Fibroblast of skin of left biceps (primary cell): Measurements from ENCODE around the gene DCP1B.

ENCODE experiments used
- DNase-seq, 2 experiments: peaks; one replicate each; pipeline ENCODE4 v3.0.0-alpha.2; 2013; ENCODE audit warnings: low read depth in 2 of 2

DCP1B gene

GRCh38 chr12:2004113-2004929 lies at the start of gene DCP1B:
DCP1B (minus strand) TSS chr12:2004457; CDS start chr12:2004431, 26 bp downstream.
- peak; percentile 88 for DNase-seq

- no peak for DNase-seq
Measured at GRCh38 chr12:2053691-2054090, 49.4 kb upstream of the DCP1B start.

DNA sequence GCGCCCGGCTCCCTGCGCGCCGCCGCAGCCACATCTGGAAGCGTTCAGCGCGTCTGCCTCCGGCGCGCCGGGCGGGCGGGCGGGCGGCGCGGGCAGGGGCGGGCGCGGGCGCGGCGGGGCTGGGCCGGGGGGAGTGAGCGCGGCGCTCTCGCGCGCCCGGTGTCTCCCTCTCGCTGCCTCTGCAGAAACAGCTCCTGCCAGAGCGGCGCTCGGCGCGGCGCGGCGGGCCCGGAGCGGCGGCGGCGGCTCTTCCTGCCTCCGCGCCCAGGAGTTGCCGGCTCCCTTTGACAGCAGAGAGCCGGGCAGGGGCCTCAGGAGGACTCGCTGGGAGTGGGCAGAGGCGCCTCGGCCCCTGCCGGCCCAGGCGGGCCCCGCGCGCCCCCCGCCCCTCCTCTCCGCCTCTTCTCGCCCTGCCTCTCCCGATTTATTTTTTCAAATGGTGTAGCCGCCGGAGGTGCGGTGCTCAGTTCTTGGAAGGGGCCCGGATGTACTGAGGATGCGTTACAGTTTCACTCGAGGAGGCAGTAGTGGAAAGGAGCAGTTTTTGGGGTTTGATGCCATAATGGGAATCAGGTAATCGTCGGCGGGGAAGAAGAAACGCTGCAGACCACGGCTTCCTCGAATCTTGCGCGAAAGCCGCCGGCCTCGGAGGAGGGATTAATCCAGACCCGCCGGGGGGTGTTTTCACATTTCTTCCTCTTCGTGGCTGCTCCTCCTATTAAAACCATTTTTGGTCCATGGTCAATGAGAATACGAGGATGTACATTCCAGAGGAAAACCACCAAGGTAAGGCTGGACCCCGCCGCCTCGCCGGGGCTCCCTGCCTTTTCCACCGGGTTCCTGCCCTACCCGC lies 48.8 kb upstream of the DCP1B start, which contains the start of gene CACNA1C:
TSS of gene CACNA1C (plus strand) at position 162 of the 853 bp plus-strand sequence. CDS start at position 738, 576 bp downstream.
- DNase-seq = peak; percentile 40 to 42

GRCh38 chr12:2051700-2052621 lies 47.7 kb upstream of the DCP1B start:
- DNase-seq = no peak

DNA sequence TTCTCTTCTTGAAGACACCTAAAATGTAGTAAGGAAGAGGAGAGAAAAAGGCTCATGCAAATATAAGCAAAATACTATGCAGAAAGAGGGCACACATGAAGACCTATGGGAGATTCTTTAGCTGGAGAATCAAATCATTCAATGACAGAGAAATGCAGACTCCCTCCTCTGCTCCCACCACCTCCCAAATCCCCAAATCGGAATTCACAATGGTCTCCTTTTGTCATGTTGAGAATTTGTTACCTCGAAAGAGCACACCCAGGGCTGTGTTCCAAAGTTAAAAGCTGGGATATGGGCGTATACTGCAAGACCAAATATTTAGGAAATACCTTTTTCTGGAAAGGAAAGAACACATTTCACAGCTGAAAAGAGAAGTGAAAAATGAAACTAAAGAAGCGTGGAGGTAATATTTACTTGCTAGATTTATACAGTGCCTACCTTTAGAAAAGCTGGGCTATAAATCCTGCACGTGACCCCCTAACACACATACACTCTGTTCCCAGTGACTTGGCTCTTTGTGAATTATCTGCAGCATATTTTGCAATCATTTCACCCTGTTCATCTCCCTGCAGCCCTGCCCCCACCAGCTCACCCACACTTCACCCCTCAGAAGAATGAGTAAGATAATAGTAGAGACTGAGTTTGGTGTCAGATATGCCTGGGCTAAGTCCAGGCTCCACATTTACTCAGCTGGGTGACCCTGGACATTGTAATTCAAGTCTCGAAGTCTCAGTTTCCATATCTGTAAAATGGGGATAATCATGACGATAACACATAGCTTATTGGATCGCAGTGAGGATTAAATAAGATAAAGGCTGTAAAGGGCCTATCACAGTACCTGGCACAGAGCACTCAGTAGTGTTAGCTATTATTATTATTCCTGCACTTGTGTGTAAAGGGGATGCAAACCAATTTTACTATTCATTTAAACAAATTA lies 45.6 kb upstream of the DCP1B start:
- DNase-seq = no peak

DNA sequence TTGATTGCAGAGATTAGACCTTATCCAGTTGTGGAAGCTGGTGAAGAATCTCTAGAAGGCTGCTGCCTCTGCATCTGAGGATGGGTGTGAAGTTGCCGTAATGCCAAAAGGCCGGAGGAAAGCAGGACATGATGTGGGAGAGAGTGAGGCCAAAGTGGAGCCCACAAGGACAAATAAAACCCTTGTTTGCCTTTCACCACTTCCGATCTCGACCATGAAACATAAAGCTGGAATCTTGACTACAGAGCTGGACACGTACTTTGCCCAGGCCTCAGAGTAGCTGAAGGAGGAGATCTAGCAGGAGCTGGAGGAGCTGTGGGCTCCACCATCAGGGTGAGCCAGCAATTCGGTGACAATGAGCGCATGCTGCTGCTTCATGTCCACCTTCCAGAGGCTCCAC lies 43.5 kb upstream of the DCP1B start:
- no peak for DNase-seq

GRCh38 chr12:2046957-2047356 lies 42.7 kb upstream of the DCP1B start:
- no peak for DNase-seq

DNA sequence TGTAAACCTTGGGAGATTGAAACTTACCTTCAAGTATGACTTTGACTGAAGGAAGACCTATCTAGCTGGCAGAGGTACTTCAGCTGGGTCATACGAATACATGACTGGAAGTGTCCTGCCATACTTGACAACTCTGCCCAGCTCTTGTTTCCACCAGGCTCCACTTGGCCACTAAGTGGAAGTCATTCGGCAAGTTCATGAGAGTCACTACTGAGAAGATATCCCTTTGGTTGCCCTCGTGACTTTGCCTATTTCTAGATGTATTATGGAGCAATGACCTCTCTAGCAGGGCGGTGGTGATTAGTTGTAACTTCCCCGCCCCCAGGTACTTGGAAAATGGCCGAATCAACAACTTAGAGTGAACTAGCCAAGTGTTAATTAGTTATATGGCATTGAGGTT lies 39.9 kb upstream of the DCP1B start:
- no peak for DNase-seq

GRCh38 chr12:2043054-2043453 lies 38.8 kb upstream of the DCP1B start:
- no peak for DNase-seq

DNA sequence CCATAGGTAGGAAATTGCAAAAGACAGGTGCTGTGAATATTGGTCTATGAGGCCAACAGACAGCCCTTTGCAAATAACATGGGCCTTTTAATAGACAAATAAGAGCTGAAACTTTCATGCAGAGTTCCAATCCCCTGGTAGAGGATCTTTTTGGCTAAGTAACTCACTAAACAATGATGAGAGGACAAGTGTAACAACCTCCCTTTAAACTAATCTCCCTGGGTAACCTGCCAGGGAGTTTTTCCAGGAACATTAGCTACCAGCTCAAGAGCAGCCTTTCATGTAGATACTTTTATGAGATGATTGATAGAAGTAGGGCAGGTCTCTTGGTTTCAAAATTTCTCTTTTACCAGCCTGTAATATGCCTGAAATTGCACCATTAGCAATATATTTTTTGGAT lies 34.8 kb upstream of the DCP1B start:
- no peak for DNase-seq

DNA sequence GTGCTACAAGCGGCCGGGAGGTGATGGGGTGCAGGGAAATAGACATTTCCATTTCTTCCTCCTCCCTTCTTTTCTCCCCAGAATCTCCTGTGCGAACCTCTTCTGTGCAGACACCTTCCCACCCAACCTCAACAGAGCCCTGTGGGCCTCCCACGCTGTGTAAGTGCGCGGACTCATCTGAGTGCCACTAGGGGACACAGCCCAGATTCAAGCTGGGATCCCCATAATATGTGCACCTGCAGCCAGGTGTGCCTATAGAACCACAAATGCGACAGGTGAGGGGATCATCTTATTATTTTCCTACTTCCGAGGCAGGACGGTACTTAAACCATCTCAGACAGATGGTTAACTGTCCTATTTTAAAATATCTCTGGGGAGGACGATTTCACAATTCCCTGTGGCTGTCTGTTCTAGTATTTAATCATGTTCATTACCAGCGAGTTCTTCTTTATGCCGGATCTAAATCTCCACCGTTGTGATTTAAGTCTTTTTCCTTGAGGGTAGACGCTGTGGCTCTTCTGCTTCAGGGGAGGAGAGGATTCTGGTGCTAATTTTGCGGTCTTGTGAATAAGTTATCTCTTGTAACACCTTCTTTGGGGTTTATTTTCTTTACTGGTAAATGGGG lies 31.3 kb upstream of the DCP1B start:
- DNase-seq = no peak

DNA sequence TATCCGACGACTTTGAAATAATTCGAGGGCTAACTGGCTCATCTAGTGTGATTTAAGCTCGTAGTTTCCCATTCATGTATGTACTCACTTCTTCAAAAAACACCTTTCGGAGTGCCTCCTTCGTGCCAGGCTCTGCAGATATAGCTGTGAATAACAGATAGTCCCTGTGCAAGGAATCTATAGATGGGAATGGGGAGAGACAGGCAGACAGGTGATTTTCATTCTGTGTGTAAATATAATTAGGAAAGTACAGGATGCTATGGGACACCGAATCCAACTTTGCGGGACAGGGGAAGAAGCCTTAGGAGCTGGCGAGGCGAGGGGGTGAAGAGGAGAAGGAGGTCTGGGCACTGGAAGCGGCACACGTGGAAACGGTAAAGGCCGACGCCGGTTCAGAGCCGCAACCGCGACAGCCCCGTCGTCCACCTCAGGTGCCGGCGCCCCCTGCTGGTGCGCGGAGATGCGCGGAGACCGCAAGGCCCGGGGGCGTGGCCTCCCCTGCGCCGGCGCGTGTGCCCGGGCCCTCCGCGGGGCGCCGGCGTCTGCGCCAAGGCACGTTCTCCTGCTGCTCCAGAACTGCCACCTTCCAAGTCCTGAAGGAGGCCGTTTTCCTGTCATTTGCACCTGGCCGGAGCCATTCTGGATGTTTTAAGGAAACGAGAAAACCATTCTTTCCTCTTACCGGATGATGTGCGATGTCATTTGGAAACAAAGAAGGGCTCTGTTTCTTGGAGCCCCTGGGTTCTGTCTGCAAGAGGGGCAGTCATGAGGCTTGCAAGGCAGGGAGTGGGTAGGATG lies 30.6 kb upstream of the DCP1B start:
- peak in 1 of 2 experiments; percentile 35 for DNase-seq

- DNase-seq = no peak
Measured at GRCh38 chr12:2032506-2032905, 28.2 kb upstream of the DCP1B start.

DNA sequence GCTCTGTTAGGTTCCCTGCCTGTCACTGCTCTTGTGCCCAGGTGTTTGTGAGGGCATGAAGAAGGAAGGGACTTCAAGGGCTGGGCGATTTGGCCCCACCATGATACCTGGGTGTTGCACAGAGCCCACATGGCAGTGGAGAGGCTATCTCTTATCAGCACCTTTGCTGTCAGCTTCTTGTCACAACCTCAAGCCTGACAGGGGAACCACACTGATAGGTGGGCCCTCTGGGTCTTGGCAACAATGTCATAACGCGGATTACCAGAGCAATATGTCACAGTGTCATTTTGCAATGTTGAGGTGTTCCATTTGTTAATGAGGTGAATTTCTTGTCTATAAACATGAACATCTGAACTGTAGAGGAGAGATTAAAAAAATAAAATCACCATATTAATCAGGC lies 25.6 kb upstream of the DCP1B start:
- DNase-seq = no peak

- DNase-seq = no peak
Measured at GRCh38 chr12:2027351-2027750, 23.1 kb upstream of the DCP1B start.

GRCh38 chr12:2023365-2023764 lies 19.1 kb upstream of the DCP1B start:
- DNase-seq = no peak

DNA sequence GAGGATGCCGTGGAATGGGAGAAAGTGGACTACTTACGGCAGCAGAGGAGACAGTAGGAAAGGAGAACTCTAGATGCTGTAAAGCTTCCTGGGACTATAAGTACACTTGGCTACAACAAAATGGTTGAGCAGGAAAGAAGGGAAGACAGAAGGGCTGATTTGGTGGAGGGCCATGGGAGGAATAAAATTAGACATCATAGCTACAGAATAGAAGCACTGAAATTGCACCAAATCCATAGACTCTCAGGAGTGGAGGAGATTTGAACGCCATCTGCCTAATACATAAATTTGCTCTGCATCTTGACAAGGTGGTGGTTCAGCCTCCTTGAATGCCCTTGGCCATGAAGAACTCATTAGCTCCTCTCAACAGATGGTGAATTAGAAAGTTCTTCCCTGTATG lies 16.3 kb upstream of the DCP1B start:
- DNase-seq = no peak

- no peak for DNase-seq
Measured at GRCh38 chr12:2019126-2019525, 14.9 kb upstream of the DCP1B start.

GRCh38 chr12:2018391-2018790 lies 14.1 kb upstream of the DCP1B start:
- no peak for DNase-seq
